HL-60/S4 treated with retinoic acid at 250 ng/mL for 4 days and 3 days (cell line): ENCODE measurements around the gene ZNF532.

ENCODE experiments used
- in situ Hi-C: fragments of 300-500 bp; cut with MboI; formaldehyde crosslinking; loops from 2 replicates; pipeline ENCODE4 v1.7.0; 2022; ENCODE audit warnings: low sequenced_read_pairs

The ZNF532 gene

GRCh38 chr18:58970943-58971790, 106.5 kb downstream of the ZNF532 start:
- in situ Hi-C loops: no loop called here

- in situ Hi-C loops: no loop called here
Measured at GRCh38 chr18:58975296-58975695, 110.6 kb downstream of the ZNF532 start.

- in situ Hi-C loops: no loop called here
Measured at GRCh38 chr18:58975781-58976180, 111.1 kb downstream of the ZNF532 start.

- in situ Hi-C loops: no loop called here
Measured at GRCh38 chr18:58977223-58977622, 112.5 kb downstream of the ZNF532 start.

- in situ Hi-C loops: no loop called here
Measured at GRCh38 chr18:58977801-58978200, 113.1 kb downstream of the ZNF532 start.

GRCh38 chr18:58978916-58979315, 114.2 kb downstream of the ZNF532 start:
- in situ Hi-C loops: no loop called here

- in situ Hi-C loops: no loop called here
Measured at GRCh38 chr18:58979615-58980014, 114.9 kb downstream of the ZNF532 start.

- in situ Hi-C loops: no loop called here
Measured at GRCh38 chr18:58980991-58981390, 116.3 kb downstream of the ZNF532 start.

- in situ Hi-C loops: no loop called here
Measured at GRCh38 chr18:58983260-58984155, 118.8 kb downstream of the ZNF532 start.

GRCh38 chr18:58988600-58988999, 123.9 kb downstream of the ZNF532 start:
- in situ Hi-C loops: no loop called here

- in situ Hi-C loops: no loop called here
Measured at GRCh38 chr18:58989184-58989759, 124.6 kb downstream of the ZNF532 start.

GRCh38 chr18:58990720-58991119, 126.0 kb downstream of the ZNF532 start:
- in situ Hi-C loops: no loop called here

- in situ Hi-C loops: no loop called here
Measured at GRCh38 chr18:58991167-58991798, 126.6 kb downstream of the ZNF532 start.

GRCh38 chr18:58992301-58993231, 127.9 kb downstream of the ZNF532 start:
- in situ Hi-C loops: no loop called here

- in situ Hi-C loops: no loop called here
Measured at GRCh38 chr18:58993260-58993659, 128.6 kb downstream of the ZNF532 start.

GRCh38 chr18:58995663-58996062, 131.0 kb downstream of the ZNF532 start:
- in situ Hi-C loops: no loop called here

GRCh38 chr18:58996131-58996641, 131.5 kb downstream of the ZNF532 start:
- in situ Hi-C loops: no loop called here

GRCh38 chr18:58996696-58997095, 132.0 kb downstream of the ZNF532 start:
- in situ Hi-C loops: no loop called here

- in situ Hi-C loops: no loop called here
Measured at GRCh38 chr18:58997811-58998337, 133.2 kb downstream of the ZNF532 start.
